Lower leg skin (tissue), 4 donors: Measurements from ENCODE around the gene SLC10A3. TPM values are rescaled to one million over a fixed set of nuclear protein-coding genes. Genes with fewer than 3 reads are reported as not detected.
A peak's percentile ranks its signal among the peaks of the same experiment; 100 is the strongest.

Experiments
- DNase-seq, 2 donors: peaks; one replicate each; pipeline ENCODE4 v3.0.0-alpha.2; 2019; ENCODE audit warnings: low spot score in 2 of 2
- H3K4me3 ChIP-seq: fragments of 200-600 bp; sonication (generic); 2 replicates; pipeline ENCODE4 v1.5.1; 2017; ENCODE audit warnings: mild to moderate bottlenecking, low read depth; ENCODE audit not compliant: poor library complexity, severe bottlenecking
- POLR2A ChIP-seq, 2 donors: fragments of 450-650 bp; IDR thresholded peaks; one replicate each; pipeline ENCODE4 v1.6.1; 2016 to 2017; ENCODE audit warnings: antibody characterized with exemption in 2 of 2, mild to moderate bottlenecking in 1 of 2, moderate library complexity in 1 of 2
- WGBS, 2 donors: methylation state at CpG; one replicate each; pipeline ENCODE4 v1.1.5; 2018; 5-methylcytosine and 5-hydroxymethylcytosine counted together
- intact Hi-C: fragments of 100-400 bp; cut with DNase I; formaldehyde crosslinking; loops from one replicate; pipeline ENCODE4 v1.15.0; 2023; ENCODE audit warnings: low total_unique reads
- total RNA-seq, 4 donors: library from RNA; depleted of rRNA; stranded (reverse); fragments of >200 nt; gene quantifications; one replicate each; pipeline ENCODE4 v1.1.0, GENCODE V29; 2016
- TF ChIP-seq, protein P1 (sequence below), 3 donors: fragments of 450-650 bp; IDR thresholded peaks; one replicate each; pipeline ENCODE4 v1.5.1; 2016; ENCODE audit warnings: antibody characterized with exemption in 3 of 3, mild to moderate bottlenecking in 3 of 3, moderate library complexity in 2 of 3

Gene SLC10A3
- total RNA-seq, 4 donors from 2014 or later, result 53.4 to 67.3 (median 57.4) TPM

DNA sequence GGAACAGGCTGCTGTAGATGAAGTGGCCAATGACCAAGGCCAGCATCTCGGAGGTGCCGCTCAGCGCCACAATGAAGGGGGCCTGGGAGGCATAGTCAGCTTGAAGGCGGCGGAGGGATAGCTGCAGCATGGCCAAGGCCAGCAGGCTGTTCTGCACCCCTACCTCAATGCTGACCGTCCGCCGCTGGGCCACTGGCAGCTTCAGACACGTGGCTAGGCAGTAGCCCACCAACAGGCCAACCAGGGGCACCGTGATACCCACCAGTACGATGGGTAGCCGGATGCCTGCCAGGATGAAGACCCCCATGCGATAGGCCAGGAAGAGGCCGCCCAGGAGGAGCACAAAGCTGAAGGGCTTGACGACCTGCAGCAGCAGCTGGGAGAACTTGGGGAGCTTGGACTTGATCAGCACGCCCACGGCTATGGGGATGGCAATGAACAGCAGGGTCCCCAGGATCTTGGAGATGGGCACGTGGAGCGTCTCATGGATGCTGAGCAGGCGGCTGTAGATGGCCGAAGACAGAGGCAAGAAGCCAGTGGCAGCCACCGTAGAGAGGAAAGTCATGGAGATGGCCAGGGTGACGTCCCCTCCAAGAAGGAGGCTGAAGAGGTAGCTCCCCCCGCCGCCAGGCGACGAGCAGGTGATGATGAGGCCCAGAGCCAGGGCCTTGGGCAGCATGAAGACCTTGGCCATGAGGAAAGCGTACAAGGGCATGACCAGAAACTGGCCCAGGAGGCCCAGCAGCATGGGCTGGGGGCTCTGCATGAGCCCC is 2.7 kb downstream of the SLC10A3 start:
- DNase-seq, result no peak

DNA sequence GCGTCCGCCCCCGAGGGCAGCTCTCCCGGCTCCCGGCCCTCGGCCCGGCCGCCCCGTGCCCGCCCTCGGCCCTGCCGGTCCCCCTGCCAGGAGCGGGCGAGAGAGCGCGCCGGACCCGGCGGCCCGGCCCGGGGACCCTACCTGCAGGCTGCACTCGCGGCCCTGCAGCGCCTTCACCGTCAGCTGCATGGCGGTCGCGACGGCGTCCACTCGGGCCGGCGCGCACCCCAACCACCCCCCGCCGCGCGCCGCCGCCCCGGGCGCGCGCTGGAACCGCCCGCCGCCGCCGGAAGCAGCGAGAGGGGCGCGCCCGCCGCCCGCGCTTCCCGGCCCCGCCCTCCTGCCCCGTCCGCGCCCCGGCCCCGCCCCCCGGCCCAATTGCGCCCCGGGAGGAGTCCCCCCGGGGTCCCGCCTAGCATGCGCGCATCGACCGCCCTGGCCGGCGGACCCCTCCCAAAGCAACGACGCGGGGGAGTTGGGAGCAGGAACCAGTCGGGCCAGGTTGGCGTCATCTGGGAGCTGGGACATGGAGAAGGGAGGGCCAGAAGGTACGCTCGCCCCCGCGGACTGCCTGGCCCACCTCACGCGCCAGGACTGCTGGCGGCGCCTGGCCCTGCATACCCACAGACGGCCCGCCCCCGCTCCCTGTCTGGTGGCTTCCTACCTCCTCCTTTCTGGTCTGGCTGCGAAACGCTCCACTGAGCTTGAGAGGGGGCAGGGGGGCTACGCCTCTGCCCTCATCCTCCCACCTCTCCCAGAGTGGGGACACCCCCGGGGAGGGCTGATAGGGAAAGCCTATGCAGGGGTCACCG is 3.8 kb downstream of the SLC10A3 start, which contains the start of gene UBL4A:
UBL4A (minus strand) TSS at position 220 of the 812 bp plus-strand sequence; CDS start at position 189, 31 bp downstream.
- 0 to 60% methylated on average over 2 to 52 of the region's 95 CpGs for WGBS, 2 donors
- H3K4me3 ChIP-seq, result peak within 1 kb of the TSS; percentile 56
- TF ChIP-seq, protein P1, sequence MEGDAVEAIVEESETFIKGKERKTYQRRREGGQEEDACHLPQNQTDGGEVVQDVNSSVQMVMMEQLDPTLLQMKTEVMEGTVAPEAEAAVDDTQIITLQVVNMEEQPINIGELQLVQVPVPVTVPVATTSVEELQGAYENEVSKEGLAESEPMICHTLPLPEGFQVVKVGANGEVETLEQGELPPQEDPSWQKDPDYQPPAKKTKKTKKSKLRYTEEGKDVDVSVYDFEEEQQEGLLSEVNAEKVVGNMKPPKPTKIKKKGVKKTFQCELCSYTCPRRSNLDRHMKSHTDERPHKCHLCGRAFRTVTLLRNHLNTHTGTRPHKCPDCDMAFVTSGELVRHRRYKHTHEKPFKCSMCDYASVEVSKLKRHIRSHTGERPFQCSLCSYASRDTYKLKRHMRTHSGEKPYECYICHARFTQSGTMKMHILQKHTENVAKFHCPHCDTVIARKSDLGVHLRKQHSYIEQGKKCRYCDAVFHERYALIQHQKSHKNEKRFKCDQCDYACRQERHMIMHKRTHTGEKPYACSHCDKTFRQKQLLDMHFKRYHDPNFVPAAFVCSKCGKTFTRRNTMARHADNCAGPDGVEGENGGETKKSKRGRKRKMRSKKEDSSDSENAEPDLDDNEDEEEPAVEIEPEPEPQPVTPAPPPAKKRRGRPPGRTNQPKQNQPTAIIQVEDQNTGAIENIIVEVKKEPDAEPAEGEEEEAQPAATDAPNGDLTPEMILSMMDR (IDR thresholded peaks at IDR 0.05), result no peak
- no peak for TF ChIP-seq POLR2A (IDR thresholded peaks at IDR 0.05)
- DNase-seq, result peak in 1 of 2 donors; percentile 25
- intact Hi-C loops, result no loop called here

More for the DNA sequence above, 2.7 kb downstream of the SLC10A3 start:
- TF ChIP-seq, protein P1 (IDR thresholded peaks at IDR 0.05), result no peak
- no peak for TF ChIP-seq POLR2A (IDR thresholded peaks at IDR 0.05)
- WGBS, 2 donors, result 85 to 92% methylated on average over 22 to 28 of the region's 28 CpGs
- intact Hi-C loops, result no loop called here
- H3K4me3 ChIP-seq, result no peak overlapping the region

GRCh38 chrX:154486052-154486395 is 4.4 kb downstream of the SLC10A3 start:
- DNase-seq, result no peak
- intact Hi-C loops, result no loop called here
- 41% methylated on average over 30 of the region's 35 CpGs; no CpG with 5 or more reads in 1 of the 2 donors for WGBS, 2 donors
- H3K4me3 ChIP-seq, result peak overlapping the region; percentile 56
- TF ChIP-seq, protein P1 (IDR thresholded peaks at IDR 0.05), result no peak

DNA sequence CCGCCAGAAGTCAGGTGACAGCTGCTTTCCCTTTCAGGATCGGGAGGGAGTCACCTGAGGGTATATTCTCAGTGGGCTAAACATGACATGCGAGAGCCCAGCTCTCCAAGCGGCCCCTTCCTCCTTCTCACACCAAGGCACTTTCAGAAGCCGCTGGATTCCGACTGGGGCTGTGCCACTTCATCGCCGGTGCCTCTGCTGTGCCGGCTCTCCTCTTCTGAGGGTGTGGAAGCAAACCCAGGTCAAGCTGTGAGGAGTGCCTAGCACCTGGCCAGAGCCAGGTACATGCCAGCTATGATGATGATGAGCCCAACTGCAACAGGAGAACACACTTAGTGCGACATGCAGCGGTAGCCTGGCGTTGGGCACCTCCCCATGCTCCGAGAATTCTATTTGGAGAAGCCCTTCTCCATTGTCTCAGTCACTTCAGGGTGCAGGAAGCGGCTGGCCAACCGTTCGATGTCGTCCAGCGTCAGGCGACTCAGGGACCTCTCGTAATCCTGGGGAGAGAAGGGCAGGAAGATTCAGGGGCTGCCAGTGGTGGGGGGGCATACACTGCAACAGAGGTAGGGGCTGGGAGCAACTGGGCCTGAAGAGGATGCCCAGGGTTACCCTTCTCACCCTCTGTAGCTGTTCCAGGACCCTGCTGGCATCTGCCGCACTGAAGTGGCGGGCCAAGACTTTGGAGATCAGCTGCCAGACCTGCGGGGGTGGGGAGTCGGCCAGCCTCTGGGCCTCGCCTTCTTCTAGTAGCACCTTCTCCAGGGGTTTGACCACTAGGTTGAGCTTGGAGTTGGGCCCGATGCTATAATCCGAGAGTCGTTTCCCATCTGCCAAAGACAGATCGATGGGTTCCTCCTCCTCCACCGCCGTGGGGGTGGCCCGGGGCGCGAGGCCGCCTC is 5.0 kb downstream of the SLC10A3 start:
- intact Hi-C loops, result no loop called here
- WGBS, 2 donors, result 53 to 71% methylated on average over 8 to 34 of the region's 35 CpGs
- H3K4me3 ChIP-seq, result no peak overlapping the region
- no peak for TF ChIP-seq POLR2A (IDR thresholded peaks at IDR 0.05)
- TF ChIP-seq, protein P1 (IDR thresholded peaks at IDR 0.05), result no peak
- DNase-seq, result no peak
